Measurements from ENCODE around the gene ZNF683.

ZNF683 gene

GRCh38 chr1:26360807-26361604 lies 11.5 kb downstream of the ZNF683 start:
- Histone ChIP-seq H3K9me3 (ENCODE audit: control insufficient read depth, insufficient read depth, low read depth, low read length) (no peaks in the 10 kb centered on the region), H3K4me3 (ENCODE audit: low read depth, low read length) (no peak overlapping the region), H3K27ac (ENCODE audit: extremely low read depth, low read depth, low read length) (no peak overlapping the region), H3K36me3 (ENCODE audit: control insufficient read depth in 2 of 2, insufficient read depth in 1 of 2, low read length in 2 of 2) (no peaks in the 10 kb centered on the region), H3K4me1 (ENCODE audit: control insufficient read depth, insufficient read depth, low read length) (no peaks in the 10 kb centered on the region)
- TF ChIP-seq ZNF580 (tag by site-specific recombination; IDR thresholded peaks at IDR 0.05) (no peak), KLF8 (tag by site-specific recombination; IDR thresholded peaks at IDR 0.05) (no peak), ZBTB21 (tag by site-specific recombination; IDR thresholded peaks at IDR 0.05) (no peak)
- ChIA-PET POLR2A (no interaction called here), CTCF (interaction anchor here (0.8 to 1.7 kb wide), 5 partner anchors 33 to 177 kb away, joined by 3 to 10 read pairs (median 5); no protein-coding TSS in a partner anchor)

GRCh38 chr1:26359981-26360806 lies 12.4 kb downstream of the ZNF683 start:
- Histone ChIP-seq H3K36me3 (ENCODE audit: control insufficient read depth in 2 of 2, insufficient read depth in 1 of 2, low read length in 2 of 2) (no peaks in the 10 kb centered on the region), H3K27ac (ENCODE audit: extremely low read depth, low read depth, low read length) (no peak overlapping the region), H3K4me3 (ENCODE audit: low read depth, low read length) (no peak overlapping the region), H3K9me3 (ENCODE audit: control insufficient read depth, insufficient read depth, low read depth, low read length) (no peaks in the 10 kb centered on the region), H3K4me1 (ENCODE audit: control insufficient read depth, insufficient read depth, low read length) (no peaks in the 10 kb centered on the region)
- POLR2A ChIA-PET, result no interaction called here
- CTCF ChIA-PET, result no interaction called here
- TF ChIP-seq SP2 (tag by site-specific recombination; IDR thresholded peaks at IDR 0.05) (no peak), ZNF830 (tag by site-specific recombination; IDR thresholded peaks at IDR 0.05; ENCODE audit: low read depth) (no peak), ZNF24 (tag by site-specific recombination; IDR thresholded peaks at IDR 0.05) (no peak), ELK4 (IDR thresholded peaks at IDR 0.05; ENCODE audit: borderline replicate concordance, low read depth, low read length) (no peak), ZNF335 (tag by site-specific recombination; conservative IDR thresholded peaks at IDR 0.05) (no peak), INSM2 (tag by site-specific recombination; IDR thresholded peaks at IDR 0.05) (no peak), ZNF362 (tag by site-specific recombination; IDR thresholded peaks at IDR 0.05) (no peak), ZBTB6 (tag by site-specific recombination; IDR thresholded peaks at IDR 0.05) (no peak), KLF7 (tag by site-specific recombination; IDR thresholded peaks at IDR 0.05; ENCODE audit: borderline replicate concordance) (no peak)
